ENCODE data around the gene KCNIP3.

DNA sequence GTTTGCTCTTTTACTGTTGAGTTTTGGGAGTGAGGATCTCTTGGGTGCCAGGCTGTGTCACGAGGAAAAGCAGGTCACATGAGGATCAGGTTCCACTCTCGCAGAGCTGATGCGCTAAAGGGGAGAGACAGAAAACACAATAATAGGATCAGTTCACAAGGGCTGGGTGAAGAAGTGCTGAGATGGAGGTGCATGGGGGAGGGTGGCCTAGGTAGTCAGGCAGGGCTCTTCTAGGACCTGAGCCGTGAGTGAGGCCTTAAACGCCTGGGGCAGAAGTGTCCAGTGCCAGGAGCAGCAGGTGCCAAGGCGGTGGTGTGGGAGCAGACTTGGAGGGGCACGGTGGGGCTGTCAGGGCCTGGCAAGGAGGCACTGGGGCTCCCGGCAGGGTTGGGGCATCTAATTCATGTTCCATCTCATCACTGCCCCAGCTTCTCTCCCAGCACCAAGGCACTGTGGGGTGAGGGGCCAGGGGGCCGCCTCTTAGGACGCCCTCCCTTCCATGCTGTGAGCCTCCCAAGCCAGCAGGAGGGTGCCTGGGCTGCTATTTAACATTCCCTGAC is 9.3 kb downstream of the KCNIP3 start:
- TF ChIP-seq, protein P1, sequence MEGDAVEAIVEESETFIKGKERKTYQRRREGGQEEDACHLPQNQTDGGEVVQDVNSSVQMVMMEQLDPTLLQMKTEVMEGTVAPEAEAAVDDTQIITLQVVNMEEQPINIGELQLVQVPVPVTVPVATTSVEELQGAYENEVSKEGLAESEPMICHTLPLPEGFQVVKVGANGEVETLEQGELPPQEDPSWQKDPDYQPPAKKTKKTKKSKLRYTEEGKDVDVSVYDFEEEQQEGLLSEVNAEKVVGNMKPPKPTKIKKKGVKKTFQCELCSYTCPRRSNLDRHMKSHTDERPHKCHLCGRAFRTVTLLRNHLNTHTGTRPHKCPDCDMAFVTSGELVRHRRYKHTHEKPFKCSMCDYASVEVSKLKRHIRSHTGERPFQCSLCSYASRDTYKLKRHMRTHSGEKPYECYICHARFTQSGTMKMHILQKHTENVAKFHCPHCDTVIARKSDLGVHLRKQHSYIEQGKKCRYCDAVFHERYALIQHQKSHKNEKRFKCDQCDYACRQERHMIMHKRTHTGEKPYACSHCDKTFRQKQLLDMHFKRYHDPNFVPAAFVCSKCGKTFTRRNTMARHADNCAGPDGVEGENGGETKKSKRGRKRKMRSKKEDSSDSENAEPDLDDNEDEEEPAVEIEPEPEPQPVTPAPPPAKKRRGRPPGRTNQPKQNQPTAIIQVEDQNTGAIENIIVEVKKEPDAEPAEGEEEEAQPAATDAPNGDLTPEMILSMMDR (IDR thresholded peaks at IDR 0.05): no peak
- TF ChIP-seq EZH2 (IDR thresholded peaks at IDR 0.05; ENCODE audit: borderline replicate concordance, insufficient read depth, low read depth, low read length, poor library complexity, severe bottlenecking): no peak

All from B cell (primary cell).